ENCODE measurements around the gene GPR150.

DNA sequence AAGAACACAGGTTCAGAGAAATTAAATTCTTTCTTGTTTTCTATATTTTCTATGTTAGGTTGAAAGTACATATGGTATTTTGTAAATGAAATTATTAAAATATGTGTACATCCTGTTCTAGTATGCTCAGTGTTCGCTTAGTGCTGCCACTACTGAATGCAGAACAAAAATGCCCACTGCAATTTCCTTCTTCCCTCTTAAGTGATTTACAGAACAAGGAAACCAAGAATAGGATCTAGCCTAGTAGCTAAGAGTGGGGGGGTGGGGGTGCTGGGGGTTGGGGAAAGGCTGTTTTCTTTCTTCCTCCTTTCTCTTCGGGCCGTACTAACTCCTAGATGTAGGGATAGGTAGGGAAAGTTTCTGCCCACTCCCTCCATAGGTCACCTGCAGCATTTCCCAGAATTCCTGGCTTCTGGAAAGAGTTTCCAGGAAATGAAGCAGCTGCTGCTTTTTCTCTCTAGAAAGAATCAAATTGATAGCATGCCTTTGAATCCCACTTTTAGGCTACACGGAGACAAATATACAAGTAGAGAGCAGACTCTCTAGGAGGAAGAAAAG lies 47.3 kb downstream of the GPR150 start:
- TF ChIP-seq, protein P1, sequence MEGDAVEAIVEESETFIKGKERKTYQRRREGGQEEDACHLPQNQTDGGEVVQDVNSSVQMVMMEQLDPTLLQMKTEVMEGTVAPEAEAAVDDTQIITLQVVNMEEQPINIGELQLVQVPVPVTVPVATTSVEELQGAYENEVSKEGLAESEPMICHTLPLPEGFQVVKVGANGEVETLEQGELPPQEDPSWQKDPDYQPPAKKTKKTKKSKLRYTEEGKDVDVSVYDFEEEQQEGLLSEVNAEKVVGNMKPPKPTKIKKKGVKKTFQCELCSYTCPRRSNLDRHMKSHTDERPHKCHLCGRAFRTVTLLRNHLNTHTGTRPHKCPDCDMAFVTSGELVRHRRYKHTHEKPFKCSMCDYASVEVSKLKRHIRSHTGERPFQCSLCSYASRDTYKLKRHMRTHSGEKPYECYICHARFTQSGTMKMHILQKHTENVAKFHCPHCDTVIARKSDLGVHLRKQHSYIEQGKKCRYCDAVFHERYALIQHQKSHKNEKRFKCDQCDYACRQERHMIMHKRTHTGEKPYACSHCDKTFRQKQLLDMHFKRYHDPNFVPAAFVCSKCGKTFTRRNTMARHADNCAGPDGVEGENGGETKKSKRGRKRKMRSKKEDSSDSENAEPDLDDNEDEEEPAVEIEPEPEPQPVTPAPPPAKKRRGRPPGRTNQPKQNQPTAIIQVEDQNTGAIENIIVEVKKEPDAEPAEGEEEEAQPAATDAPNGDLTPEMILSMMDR (conservative IDR thresholded peaks at IDR 0.05; ENCODE audit: low read length): no peak
- no peak for TF ChIP-seq EZH2phosphoT487 (IDR thresholded peaks at IDR 0.05; ENCODE audit: borderline replicate concordance, low read depth, low read length)

Measured in OCI-LY7 (cell line).